Chondrocyte (in vitro differentiated cells): ENCODE data around the gene MGST3. TPM values are rescaled to one million over a fixed set of nuclear protein-coding genes. Genes with fewer than 3 reads are reported as not detected.
"Not testable (repeated sequence)": the region's sequence is repeated elsewhere in the genome, so short reads cannot be mapped to it uniquely, and the experiment has no call there.

Experiments
- DNase-seq: peaks from one replicate; pipeline ENCODE4 v3.0.0; 2021; ENCODE audit warnings: mixed read lengths, low spot score
- H3K27ac Mint-ChIP-seq: one replicate; pipeline ENCODE4 v1.8.0; 2021; ENCODE audit warnings: mild to moderate bottlenecking, moderate library complexity, mixed read lengths; ENCODE audit not compliant: unreplicated experiment
- H3K27me3 Mint-ChIP-seq: 2 replicates; pipeline ENCODE4 v1.8.0; 2021; ENCODE audit warnings: low read depth, mixed read lengths
- H3K36me3 Mint-ChIP-seq: 2 replicates; pipeline ENCODE4 v1.8.0; 2021; ENCODE audit warnings: low read depth, mixed read lengths
- H3K4me1 Mint-ChIP-seq: 2 replicates; pipeline ENCODE4 v1.8.0; 2021; ENCODE audit warnings: low read depth, mild to moderate bottlenecking, mixed read lengths
- H3K4me3 Mint-ChIP-seq: one replicate; pipeline ENCODE4 v1.8.0; 2021; ENCODE audit warnings: mild to moderate bottlenecking, moderate library complexity, mixed read lengths; ENCODE audit not compliant: unreplicated experiment
- H3K9me3 Mint-ChIP-seq: 2 replicates; pipeline ENCODE4 v1.8.0; 2021; ENCODE audit warnings: low read depth, mixed read lengths
- long read RNA-seq: library from polyadenylated mRNA; stranded (forward); transcript quantifications from one replicate; pipeline ENCODE4 v2.0.0, GENCODE V29; 2021
- total RNA-seq: library from RNA; stranded (reverse); gene quantifications from 3 replicates; pipeline ENCODE4 v1.2.1, GENCODE V29; 2021
- TF ChIP-seq, protein P1 (sequence below): fragments of 200-600 bp; sonication (generic); IDR thresholded peaks from 2 replicates; pipeline ENCODE4 v1.5.0; 2021; ENCODE audit warnings: antibody characterized with exemption, mild to moderate bottlenecking, moderate library complexity

The MGST3 gene
- total RNA-seq: 154 to 167 TPM (median 165 TPM) in 3 replicates
- long read RNA-seq, transcript MGST3-205 (6 exons, 1,015 nt): major isoform, 159 of 172 reads
- long read RNA-seq, partial matches to known transcripts: 3 of 172 reads
- long read RNA-seq, other reads (novel, unspliced or antisense): 8 of 172 reads

DNA sequence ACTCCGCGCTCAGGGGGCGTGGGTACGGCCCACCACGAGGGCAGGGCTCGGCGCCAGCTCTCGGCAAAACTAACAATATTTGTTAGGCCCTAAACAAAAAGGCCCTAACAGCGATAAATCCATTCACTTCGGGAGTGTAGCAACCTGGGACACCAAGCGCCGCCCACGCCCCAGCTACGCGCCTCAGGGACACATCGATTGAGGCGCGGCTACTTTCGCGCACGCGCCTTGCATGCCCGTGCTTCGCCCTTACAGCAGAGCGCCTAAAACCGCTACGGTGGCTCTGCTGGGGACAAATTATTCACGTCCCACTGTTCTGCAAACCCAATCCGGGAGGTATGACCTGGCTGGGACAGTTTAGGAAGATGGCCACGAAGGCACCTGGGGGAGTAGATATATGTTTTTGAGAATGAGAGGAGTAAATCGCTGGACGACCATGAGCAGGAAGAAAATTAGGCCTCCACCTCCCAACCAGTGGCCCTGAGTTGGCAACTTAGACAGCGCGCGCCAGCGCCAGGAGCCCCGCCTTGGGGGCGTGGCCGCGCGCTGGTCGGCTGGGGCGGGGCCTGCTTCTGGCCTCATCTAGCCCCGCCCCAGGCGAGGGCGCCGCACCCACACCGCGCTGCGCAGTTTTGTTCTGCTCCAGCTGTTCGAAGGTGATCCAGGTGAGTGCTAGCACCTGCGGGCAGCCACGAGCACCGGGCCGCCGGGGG is at the start of gene MGST3:
Gene MGST3, plus strand, starts transcription at position 606 of the 713 bp plus-strand sequence. CDS start 18,614 bp downstream, outside the sequence.
- DNase-seq: peak; percentile 96
- H3K4me3 Mint-ChIP-seq: no peak within 1 kb of the TSS
- TF ChIP-seq, protein P1, sequence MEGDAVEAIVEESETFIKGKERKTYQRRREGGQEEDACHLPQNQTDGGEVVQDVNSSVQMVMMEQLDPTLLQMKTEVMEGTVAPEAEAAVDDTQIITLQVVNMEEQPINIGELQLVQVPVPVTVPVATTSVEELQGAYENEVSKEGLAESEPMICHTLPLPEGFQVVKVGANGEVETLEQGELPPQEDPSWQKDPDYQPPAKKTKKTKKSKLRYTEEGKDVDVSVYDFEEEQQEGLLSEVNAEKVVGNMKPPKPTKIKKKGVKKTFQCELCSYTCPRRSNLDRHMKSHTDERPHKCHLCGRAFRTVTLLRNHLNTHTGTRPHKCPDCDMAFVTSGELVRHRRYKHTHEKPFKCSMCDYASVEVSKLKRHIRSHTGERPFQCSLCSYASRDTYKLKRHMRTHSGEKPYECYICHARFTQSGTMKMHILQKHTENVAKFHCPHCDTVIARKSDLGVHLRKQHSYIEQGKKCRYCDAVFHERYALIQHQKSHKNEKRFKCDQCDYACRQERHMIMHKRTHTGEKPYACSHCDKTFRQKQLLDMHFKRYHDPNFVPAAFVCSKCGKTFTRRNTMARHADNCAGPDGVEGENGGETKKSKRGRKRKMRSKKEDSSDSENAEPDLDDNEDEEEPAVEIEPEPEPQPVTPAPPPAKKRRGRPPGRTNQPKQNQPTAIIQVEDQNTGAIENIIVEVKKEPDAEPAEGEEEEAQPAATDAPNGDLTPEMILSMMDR: no peak
- no peak within 1 kb of the TSS for H3K27ac Mint-ChIP-seq
- H3K9me3 Mint-ChIP-seq: no peaks in the 10 kb centered on the region
- H3K36me3 Mint-ChIP-seq: no peaks in the 10 kb centered on the region
- no peaks in the 10 kb centered on the region for H3K27me3 Mint-ChIP-seq
- H3K4me1 Mint-ChIP-seq: peaks cover 32% of the 10 kb centered on the region

GRCh38 chr1:165581926-165582325 is 49.1 kb upstream of the MGST3 start:
- TF ChIP-seq, protein P1: no peak
- H3K4me1 Mint-ChIP-seq: peaks cover 4% of the 10 kb centered on the region
- peaks cover 35% of the 10 kb centered on the region for H3K27me3 Mint-ChIP-seq
- no peak overlapping the region for H3K27ac Mint-ChIP-seq
- no peaks in the 10 kb centered on the region for H3K9me3 Mint-ChIP-seq
- H3K4me3 Mint-ChIP-seq: no peak overlapping the region
- DNase-seq: no peak
- no peaks in the 10 kb centered on the region for H3K36me3 Mint-ChIP-seq

DNA sequence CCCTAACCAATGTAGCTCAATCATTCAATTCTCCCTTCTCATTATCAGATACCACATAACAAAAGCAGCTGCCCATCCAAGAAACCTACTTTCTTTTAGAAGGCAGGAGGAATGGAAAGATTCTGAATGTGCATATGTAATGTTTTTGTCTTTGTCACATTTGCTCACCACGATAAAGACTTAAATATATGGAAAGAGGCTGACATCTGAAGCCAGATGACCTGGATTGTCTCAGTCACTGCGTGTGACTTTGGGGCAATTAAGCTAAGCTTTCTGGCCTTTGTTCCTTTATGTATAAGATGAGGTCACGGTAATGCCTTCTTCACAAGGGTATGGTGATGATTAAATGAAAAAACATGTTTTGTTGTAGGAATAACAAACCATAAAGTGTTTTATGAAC is 44.6 kb upstream of the MGST3 start:
- H3K4me1 Mint-ChIP-seq: no peaks in the 10 kb centered on the region
- peaks cover 57% of the 10 kb centered on the region for H3K27me3 Mint-ChIP-seq
- no peaks in the 10 kb centered on the region for H3K9me3 Mint-ChIP-seq
- no peak for DNase-seq
- no peaks in the 10 kb centered on the region for H3K36me3 Mint-ChIP-seq
- TF ChIP-seq, protein P1: no peak
- H3K27ac Mint-ChIP-seq: no peak overlapping the region
- H3K4me3 Mint-ChIP-seq: no peak overlapping the region

GRCh38 chr1:165591391-165591790 is 39.6 kb upstream of the MGST3 start:
- not testable (repeated sequence) for H3K36me3 Mint-ChIP-seq, H3K4me3 Mint-ChIP-seq, DNase-seq, H3K27ac Mint-ChIP-seq, H3K4me1 Mint-ChIP-seq, H3K9me3 Mint-ChIP-seq
- H3K27me3 Mint-ChIP-seq: peaks cover 64% of the 10 kb centered on the region

DNA sequence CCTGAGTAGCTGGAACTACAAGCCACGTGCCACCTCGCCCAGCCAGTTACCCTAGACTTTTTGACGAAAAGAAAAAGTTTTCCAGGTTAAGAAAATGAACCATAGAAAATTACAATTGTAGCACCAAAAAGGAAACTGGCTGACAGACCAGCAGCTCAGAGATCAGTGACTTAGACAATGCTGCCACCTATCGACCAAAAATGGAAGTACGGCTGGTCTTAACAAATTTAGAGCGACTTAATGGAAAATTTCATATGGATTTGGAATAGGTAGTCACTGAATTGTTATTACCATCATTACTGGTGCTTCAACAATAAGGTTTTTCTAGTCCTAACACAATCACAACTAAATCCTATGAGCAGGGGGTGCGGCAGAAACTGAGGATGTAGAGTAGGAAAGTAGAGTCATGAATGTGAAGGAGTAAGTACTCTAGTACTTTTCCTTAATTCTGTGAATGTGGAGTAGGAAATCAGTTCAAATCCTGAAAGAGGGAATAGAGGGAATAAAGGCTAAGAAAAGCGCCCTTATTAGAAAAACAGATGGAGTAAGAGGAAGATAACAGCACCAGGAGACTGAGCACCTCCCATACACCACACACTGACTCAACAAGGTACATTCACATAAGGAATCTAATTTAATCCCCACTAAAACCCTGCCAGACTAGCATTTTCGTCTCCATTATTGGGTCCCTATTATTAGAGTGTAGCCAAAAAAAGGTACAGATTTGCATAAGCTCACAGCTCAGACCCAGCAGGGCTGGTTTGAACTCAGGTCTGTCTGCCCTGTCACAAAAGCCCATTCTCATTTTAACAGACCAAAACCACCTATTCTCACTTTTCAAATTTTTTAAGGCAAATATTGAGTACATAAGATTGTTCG is 37.9 kb upstream of the MGST3 start:
- TF ChIP-seq, protein P1: peak; percentile 96
- Mint-ChIP-seq H3K9me3 (no peaks in the 10 kb centered on the region), H3K27ac (no peak overlapping the region), H3K4me1 (peaks cover 14% of the 10 kb centered on the region), H3K36me3 (no peaks in the 10 kb centered on the region), H3K27me3 (peaks cover 51% of the 10 kb centered on the region), H3K4me3 (no peak overlapping the region)
- DNase-seq: no peak
